Vagina (tissue), 2 donors: ENCODE measurements around the gene AAGAB. TPM values are rescaled to one million over a fixed set of nuclear protein-coding genes. Genes with fewer than 3 reads are reported as not detected.

Experiments
- DNase-seq, 2 donors: peaks; one replicate each; pipeline ENCODE4 v3.0.0-alpha.2; 2017; ENCODE audit errors: extremely low spot score in 2 of 2
- H3K27ac ChIP-seq: fragments of 200-600 bp; sonication (generic); one replicate; pipeline ENCODE4 v1.5.1; 2019
- H3K27me3 ChIP-seq: fragments of 200-600 bp; sonication (generic); one replicate; pipeline ENCODE4 v1.5.1; 2019
- H3K36me3 ChIP-seq, 2 donors: fragments of 200-600 bp; sonication (generic); one replicate each; pipeline ENCODE4 v1.5.1; 2017 to 2019
- H3K4me1 ChIP-seq: fragments of 200-600 bp; sonication (generic); one replicate; pipeline ENCODE4 v1.5.1; 2019
- H3K4me3 ChIP-seq, 2 donors: fragments of 200-600 bp; sonication (generic); 1 replicate in 1 of 2; 2 replicates in 1 of 2; pipeline ENCODE4 v1.5.1; 2016 to 2019
- H3K9me3 ChIP-seq: fragments of 200-600 bp; sonication (generic); one replicate; pipeline ENCODE4 v1.5.1; 2019
- POLR2A ChIP-seq, 2 donors: fragments of 450-650 bp; IDR thresholded peaks; one replicate each; pipeline ENCODE4 v1.6.1; 2017; ENCODE audit warnings: antibody characterized with exemption in 2 of 2, mild to moderate bottlenecking in 2 of 2, moderate library complexity in 2 of 2
- POLR2AphosphoS5 ChIP-seq, 2 donors: sonication (generic); formaldehyde crosslinking; IDR thresholded peaks; one replicate each; pipeline ENCODE4 v1.9.0; 2017; ENCODE audit warnings: antibody characterized with exemption in 2 of 2, mild to moderate bottlenecking in 2 of 2, low read depth in 1 of 2; ENCODE audit not compliant: insufficient read depth in 1 of 2
- intact Hi-C: fragments of 100-400 bp; cut with DNase I; formaldehyde crosslinking; loops from one replicate; pipeline ENCODE4 v1.15.1; 2023
- total RNA-seq: library from RNA; depleted of rRNA; stranded (reverse); fragments of >200 nt; gene quantifications from one replicate; pipeline ENCODE4 v1.2.3, GENCODE V29; 2016
- TF ChIP-seq, protein P1 (sequence below), 3 experiments: fragments of 450-650 bp in 2 of 3; fragments of 200-600 bp in 1 of 3; sonication (generic) in 1 of 3; IDR thresholded peaks; one replicate each; pipeline ENCODE4 v1.5.1; 2017 to 2019; ENCODE audit warnings: antibody characterized with exemption in 3 of 3, mild to moderate bottlenecking in 2 of 3, moderate library complexity in 2 of 3

Gene AAGAB
- total RNA-seq, 1 donor from 2014 or later = 41.0 TPM

DNA sequence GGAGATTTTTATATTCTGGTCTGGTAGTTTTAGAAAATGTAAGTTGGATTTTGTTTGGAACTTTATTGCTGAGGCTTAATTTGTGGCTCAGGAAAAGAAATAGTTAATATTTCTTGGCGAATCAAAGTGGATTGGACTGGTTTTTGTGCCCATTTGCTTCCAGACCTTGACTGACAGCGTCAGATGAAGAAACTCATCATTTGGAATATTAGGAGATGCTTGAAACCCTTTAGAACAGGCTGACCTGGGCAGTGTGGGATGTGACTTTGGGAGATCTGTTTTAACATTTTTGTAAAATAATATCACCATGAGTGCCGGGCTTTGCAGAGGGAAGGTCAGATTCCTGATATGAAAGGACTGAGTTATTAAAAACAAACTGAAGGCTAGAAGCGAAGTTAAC lies 83.0 kb downstream of the AAGAB start:
- H3K27ac ChIP-seq = no peak overlapping the region
- no peak for DNase-seq
- intact Hi-C loops = no loop called here
- H3K27me3 ChIP-seq = no peaks in the 10 kb centered on the region
- H3K4me3 ChIP-seq = no peak overlapping the region
- H3K4me1 ChIP-seq = peaks cover 54% of the 10 kb centered on the region
- H3K9me3 ChIP-seq = no peaks in the 10 kb centered on the region
- TF ChIP-seq, protein P1, sequence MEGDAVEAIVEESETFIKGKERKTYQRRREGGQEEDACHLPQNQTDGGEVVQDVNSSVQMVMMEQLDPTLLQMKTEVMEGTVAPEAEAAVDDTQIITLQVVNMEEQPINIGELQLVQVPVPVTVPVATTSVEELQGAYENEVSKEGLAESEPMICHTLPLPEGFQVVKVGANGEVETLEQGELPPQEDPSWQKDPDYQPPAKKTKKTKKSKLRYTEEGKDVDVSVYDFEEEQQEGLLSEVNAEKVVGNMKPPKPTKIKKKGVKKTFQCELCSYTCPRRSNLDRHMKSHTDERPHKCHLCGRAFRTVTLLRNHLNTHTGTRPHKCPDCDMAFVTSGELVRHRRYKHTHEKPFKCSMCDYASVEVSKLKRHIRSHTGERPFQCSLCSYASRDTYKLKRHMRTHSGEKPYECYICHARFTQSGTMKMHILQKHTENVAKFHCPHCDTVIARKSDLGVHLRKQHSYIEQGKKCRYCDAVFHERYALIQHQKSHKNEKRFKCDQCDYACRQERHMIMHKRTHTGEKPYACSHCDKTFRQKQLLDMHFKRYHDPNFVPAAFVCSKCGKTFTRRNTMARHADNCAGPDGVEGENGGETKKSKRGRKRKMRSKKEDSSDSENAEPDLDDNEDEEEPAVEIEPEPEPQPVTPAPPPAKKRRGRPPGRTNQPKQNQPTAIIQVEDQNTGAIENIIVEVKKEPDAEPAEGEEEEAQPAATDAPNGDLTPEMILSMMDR (IDR thresholded peaks at IDR 0.05) = no peak
- TF ChIP-seq POLR2A (IDR thresholded peaks at IDR 0.05) (no peak), POLR2AphosphoS5 (IDR thresholded peaks at IDR 0.05; ENCODE audit: insufficient read depth in 1 of 2, low read depth in 1 of 2) (no peak)
- peaks cover 0 to 42% of the 10 kb centered on the region in 2 donors for H3K36me3 ChIP-seq

DNA sequence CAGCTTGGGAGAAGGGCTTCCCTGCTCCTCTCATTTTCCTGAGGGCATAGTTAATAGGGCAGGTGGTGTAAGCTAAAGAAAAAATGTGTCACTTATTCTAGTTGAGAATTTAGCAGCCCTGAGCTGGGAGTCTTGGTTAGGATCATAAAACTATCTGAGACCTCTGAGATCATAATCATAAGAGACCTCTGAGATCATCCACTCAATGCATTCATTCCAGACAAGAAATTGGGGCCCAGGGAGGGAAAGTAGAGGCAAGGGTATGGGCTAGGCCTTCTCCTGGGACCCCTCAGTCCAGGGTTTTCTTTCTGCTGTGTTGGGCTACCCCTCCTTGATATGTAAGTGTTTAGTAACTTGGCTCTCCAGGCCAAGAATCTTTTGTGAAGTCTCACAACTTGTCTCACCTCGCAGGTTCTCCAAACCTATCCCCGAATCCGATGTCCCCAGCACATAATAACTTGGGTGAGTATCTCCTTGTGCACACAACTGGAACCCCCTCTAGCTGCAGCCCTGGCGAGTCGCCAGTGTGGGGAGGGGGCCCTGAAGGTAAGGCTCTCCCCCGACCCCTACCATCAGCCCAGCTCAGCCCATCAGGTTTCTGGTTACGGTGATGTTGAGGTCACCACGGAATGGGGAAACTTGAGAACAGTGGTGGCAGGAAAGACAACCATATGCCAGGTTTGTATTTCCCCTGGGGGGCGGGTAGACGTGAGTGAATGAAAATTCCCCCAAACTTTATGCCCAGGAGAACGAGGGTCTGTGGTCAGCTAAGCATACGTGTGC lies 84.1 kb downstream of the AAGAB start:
- TF ChIP-seq POLR2A (IDR thresholded peaks at IDR 0.05) (no peak), POLR2AphosphoS5 (IDR thresholded peaks at IDR 0.05; ENCODE audit: insufficient read depth in 1 of 2, low read depth in 1 of 2) (no peak)
- TF ChIP-seq, protein P1 (IDR thresholded peaks at IDR 0.05) = no peak
- no peaks in the 10 kb centered on the region for H3K9me3 ChIP-seq
- peak overlapping the region; percentile 17 for H3K27ac ChIP-seq
- no peak for DNase-seq
- intact Hi-C loops = no loop called here
- peaks cover 54% of the 10 kb centered on the region for H3K4me1 ChIP-seq
- H3K36me3 ChIP-seq = peaks cover 0 to 43% of the 10 kb centered on the region in 2 donors
- no peaks in the 10 kb centered on the region for H3K27me3 ChIP-seq
- H3K4me3 ChIP-seq = no peak overlapping the region

DNA sequence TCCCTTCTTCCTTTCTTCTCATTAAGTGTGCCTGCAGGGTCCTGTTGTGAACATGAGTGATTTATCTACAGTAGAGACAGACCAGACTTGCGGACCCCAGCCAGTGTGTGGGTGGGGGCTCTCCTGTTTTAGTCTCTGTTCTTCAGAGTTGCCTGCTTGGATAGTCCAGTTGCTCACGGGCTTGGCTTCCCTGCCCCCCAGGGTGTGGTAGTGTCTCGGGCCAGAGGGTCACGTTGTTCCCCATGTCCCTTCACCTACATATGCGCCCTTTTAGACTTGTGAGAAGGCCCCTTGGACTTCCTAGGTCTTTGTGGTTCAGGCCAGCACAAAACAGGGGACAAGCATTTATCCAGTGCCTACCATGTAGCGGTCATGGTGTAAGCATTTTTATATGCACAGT lies 85.8 kb downstream of the AAGAB start:
- Histone ChIP-seq H3K9me3 (no peaks in the 10 kb centered on the region), H3K4me1 (peaks cover 51% of the 10 kb centered on the region), H3K36me3 (peaks cover 0 to 43% of the 10 kb centered on the region in 2 donors), H3K4me3 (no peak overlapping the region), H3K27me3 (no peaks in the 10 kb centered on the region), H3K27ac (no peak overlapping the region)
- DNase-seq = no peak
- TF ChIP-seq POLR2A (IDR thresholded peaks at IDR 0.05) (no peak), POLR2AphosphoS5 (IDR thresholded peaks at IDR 0.05; ENCODE audit: insufficient read depth in 1 of 2, low read depth in 1 of 2) (no peak)
- TF ChIP-seq, protein P1 (IDR thresholded peaks at IDR 0.05) = no peak
- intact Hi-C loops = no loop called here

DNA sequence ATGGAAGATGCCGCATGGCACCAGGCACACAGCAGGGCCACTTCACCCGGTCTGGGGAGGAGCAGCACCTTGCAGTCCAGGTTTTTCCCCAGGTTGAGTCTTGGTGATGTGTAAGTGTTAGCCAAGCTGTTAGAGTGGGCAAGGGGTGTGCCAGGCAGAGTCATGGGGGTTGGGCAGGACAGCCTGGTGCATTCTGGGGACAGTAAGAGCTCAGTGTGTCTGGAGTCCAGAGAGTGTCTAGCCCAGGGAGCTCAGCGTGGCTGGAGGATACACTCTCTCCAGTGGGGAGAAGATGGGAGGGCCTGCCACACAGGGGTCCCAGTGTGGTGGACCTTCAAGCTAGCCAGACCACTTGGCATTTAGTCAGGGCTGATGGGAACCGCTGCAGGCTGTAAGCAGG lies 87.4 kb downstream of the AAGAB start:
- TF ChIP-seq, protein P1 (IDR thresholded peaks at IDR 0.05) = no peak
- no peak for TF ChIP-seq POLR2AphosphoS5 (IDR thresholded peaks at IDR 0.05; ENCODE audit: insufficient read depth in 1 of 2, low read depth in 1 of 2)
- TF ChIP-seq POLR2A (IDR thresholded peaks at IDR 0.05) = no peak
- peaks cover 64% of the 10 kb centered on the region for H3K4me1 ChIP-seq
- no peaks in the 10 kb centered on the region for H3K9me3 ChIP-seq
- intact Hi-C loops = no loop called here
- no peak for DNase-seq
- H3K36me3 ChIP-seq = peaks cover 0 to 32% of the 10 kb centered on the region in 2 donors
- peak overlapping the region; percentile 40 for H3K27ac ChIP-seq
- H3K27me3 ChIP-seq = no peaks in the 10 kb centered on the region
- peak overlapping the region in 1 of 2 donors; percentile 25 for H3K4me3 ChIP-seq
